D341Med (cell line): Measurements from ENCODE around the gene TTC39B.

ENCODE experiments used
- DNase-seq: peaks from one replicate; pipeline ENCODE4 v3.0.0; 2012; ENCODE audit warnings: low spot score

TTC39B gene

DNA sequence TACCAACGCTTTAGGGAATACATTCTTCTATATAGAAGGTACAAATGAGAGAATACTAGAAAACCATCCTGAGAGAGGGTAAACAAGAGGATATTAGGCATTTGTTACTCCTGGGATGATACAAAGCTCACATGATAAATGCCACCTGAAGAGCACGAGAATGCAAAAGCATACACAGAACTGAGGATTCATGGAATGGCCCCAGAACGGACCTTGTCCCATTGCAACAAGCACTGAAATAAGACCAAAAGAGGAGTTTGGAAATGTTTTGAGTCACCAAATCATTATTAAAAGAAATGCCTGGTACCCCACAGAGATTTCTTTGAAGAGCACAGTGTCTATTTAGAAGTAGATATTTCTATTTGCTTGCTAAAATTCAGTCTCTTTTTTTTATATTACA, 173.5 kb downstream of the TTC39B start:
- DNase-seq = no peak

DNA sequence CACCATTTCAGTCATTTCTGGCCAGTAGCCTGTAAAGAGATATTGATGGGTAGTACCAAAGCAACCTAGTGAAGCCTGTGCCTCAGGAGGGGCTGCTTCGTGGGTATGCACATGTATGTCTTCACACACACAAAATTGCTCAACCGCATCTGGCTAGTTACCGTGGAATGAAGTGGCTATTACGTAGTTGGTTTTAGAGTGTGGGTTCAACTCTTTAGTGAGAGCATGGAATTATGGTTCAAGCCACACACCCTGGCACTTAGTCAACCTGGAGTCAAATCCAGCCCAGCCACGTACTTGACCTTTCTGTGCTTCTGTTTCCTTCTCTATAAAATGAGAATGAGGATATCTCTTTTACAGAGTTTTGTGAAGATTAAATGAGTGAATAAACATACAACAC, 174.9 kb downstream of the TTC39B start:
- no peak for DNase-seq

DNA sequence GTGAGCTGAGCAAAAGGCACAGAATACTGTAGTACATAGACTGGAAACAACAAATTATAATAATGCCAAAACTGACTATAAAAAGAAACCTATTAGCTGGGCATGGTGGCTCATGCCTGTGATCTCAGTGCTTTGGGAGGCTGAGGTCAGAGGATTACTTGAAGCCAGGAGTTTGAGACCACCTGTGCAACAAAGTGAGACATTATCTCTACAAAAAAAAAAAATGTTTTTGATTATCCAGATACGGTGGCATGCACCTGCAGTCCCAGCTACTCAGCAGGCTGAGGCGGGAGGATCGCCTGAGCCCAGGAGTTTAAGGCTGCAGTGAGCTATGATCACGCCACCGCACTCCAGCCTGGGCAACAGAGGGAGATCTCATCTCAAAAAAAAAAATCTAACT, 175.9 kb downstream of the TTC39B start:
- no peak for DNase-seq

DNA sequence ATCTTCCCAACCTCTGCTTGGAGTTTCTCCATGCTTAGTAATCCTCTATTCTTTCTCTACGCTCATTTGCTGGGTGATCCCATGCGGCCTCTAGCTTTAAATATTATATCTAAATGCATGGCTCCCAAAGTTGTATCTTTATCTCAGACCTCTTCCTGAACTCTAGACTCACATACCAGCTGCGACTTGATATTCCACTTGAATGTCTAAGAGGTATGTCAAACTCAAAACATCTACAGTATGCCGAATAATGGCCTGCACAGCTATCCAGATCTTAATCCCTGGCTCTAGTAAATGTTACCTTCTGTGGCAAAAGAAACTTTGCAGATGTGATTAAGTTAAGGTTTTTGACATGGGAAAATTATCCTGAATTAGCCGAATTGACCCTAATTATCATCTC, 179.2 kb downstream of the TTC39B start:
- DNase-seq = no peak

DNA sequence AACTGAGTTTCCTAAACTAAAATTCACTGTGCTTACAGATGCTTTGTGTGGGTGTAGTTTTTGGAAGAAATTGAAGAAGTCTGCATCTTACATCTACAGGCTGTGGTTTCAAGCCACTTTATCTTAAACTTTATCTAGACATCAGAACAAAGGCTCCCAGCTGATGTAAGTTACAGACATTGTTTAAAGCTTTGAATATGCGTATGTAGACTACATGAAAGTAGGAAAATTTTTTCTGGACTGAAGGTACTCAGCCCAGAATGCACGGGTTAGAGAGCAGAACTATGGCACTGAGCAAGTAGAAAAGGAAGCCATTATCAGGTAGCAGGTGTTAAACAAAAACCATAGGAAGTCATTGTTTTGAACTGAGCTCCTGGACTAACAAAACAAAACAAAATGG, 185.4 kb downstream of the TTC39B start:
- DNase-seq = no peak

DNA sequence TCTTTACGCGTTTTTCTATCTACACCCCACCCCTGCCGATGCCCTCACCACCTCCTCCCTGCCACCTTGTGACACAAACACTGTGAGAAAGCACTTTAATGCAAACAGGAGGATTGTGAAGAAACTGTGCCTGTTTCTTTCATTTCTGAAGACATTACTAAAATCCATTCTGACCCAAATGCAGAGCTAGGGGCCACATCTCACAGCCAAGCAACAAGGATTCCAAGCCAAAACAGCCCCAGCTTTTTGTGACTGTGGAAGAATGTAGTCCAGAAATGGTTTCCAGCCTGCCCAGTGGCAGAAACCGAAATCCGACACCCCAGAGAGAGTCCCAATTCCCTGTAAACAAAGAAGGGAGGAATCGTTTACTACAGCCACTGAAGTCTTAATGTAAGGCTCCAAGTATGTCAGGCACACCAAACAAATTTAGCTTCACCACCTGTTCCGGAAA, 190.9 kb downstream of the TTC39B start:
- DNase-seq = no peak

DNA sequence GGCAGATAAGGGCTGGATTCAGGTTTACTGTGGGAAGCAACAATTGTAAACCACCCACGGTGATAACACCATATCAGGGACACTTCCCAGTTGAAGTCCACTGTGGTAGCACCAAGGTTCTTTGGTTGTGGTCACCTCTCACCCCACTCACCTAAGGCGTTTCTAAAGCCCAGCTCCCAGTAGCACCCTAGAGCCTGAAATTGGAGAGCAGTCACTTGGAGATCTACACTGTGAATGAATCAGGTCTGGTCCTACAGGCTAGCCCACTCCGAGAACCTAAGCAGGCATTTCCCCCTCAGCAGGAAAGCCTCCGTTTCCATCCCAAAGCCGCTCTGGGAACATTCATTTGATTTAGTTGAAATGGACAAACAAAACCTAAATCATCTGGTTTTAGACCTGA, 191.3 kb downstream of the TTC39B start:
- no peak for DNase-seq

DNA sequence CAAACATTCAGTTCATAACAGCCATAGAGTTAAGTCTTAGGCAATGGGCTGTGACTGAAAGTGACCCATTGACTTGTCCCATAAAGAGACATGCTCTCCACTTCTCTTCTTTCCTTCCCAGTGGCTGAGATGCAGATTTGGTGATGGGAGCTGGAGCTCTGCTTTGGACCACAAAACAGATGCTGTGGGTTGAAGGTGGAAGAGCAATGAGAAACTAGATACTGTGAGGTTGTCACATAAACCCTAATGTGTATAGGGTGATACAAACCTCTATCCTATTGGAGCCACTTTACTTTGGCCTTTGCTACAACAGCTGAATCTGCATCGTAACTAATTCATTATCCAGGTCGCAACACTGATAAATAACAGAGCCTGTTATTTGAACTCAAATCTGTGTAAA, 192.0 kb downstream of the TTC39B start:
- no peak for DNase-seq
